ENCODE measurements around the gene BMS1.
"Not testable (repeated sequence)": the region's sequence is repeated elsewhere in the genome, so short reads cannot be mapped to it uniquely, and the experiment has no call there.

GRCh38 chr10:42860016-42860415 is 77.4 kb downstream of the BMS1 start:
- not testable (repeated sequence) for TF ChIP-seq CTCF, POLR2A, POLR2AphosphoS5, EP300 (IDR thresholded peaks at IDR 0.05)

All from sigmoid colon (tissue), 4 donors.